C4-2B (cell line): ENCODE measurements around the gene TECPR1.

ENCODE experiments used
- CTCF ChIP-seq: fragments of 450-650 bp; conservative IDR thresholded peaks from 2 replicates; pipeline ENCODE4 v1.5.1; 2017; ENCODE audit warnings: mild to moderate bottlenecking
- ZFX ChIP-seq: fragments of 450-650 bp; IDR thresholded peaks from 2 replicates; pipeline ENCODE4 v1.6.1; 2017

- TF ChIP-seq CTCF (no peak), ZFX (no peak)
Measured at GRCh38 chr7:98267303-98267702, 15.3 kb upstream of the TECPR1 start.
